H9 (cell line): Measurements from ENCODE around the gene EHD4. TPM values are rescaled to one million over a fixed set of nuclear protein-coding genes. Genes with fewer than 3 reads are reported as not detected.

Experiments used
- DNase-seq: peaks from one replicate; pipeline ENCODE4 v3.0.0-alpha.2; 2017
- H2AFZ ChIP-seq: one replicate; pipeline ENCODE4 v1.6.1; 2013; ENCODE audit warnings: mild to moderate bottlenecking, low read length, control low read depth, moderate library complexity
- H2AK5ac ChIP-seq: 2 replicates; pipeline ENCODE4 v1.6.1; 2013; ENCODE audit warnings: low read length, control low read depth, mixed read lengths; ENCODE audit not compliant: insufficient read length
- H2BK120ac ChIP-seq: one replicate; pipeline ENCODE4 v1.6.1; 2013; ENCODE audit warnings: low read depth, mild to moderate bottlenecking, low read length, control low read depth, inconsistent platforms; ENCODE audit not compliant: poor library complexity, severe bottlenecking
- H2BK12ac ChIP-seq: 2 replicates; pipeline ENCODE4 v1.6.1; 2013; ENCODE audit warnings: low read length, control low read depth, mixed read lengths, low read depth; ENCODE audit not compliant: insufficient read length
- H2BK15ac ChIP-seq: 2 replicates; pipeline ENCODE4 v1.6.1; 2013; ENCODE audit warnings: low read depth, low read length, control low read depth
- H2BK20ac ChIP-seq: one replicate; pipeline ENCODE4 v1.6.1; 2013; ENCODE audit warnings: low read depth, mild to moderate bottlenecking, low read length, control low read depth, inconsistent platforms; ENCODE audit not compliant: poor library complexity, severe bottlenecking
- H2BK5ac ChIP-seq: 2 replicates; pipeline ENCODE4 v1.6.1; 2013; ENCODE audit warnings: low read length, control low read depth, mixed read lengths; ENCODE audit not compliant: insufficient read length
- H3K14ac ChIP-seq: 2 replicates; pipeline ENCODE4 v1.6.1; 2013; ENCODE audit warnings: low read length, control low read depth; ENCODE audit not compliant: insufficient read depth
- H3K18ac ChIP-seq: 2 replicates; pipeline ENCODE4 v1.6.1; 2013; ENCODE audit warnings: low read depth, mild to moderate bottlenecking, mixed read lengths, low read length, control low read depth; ENCODE audit not compliant: insufficient read length
- H3K23ac ChIP-seq: 2 replicates; pipeline ENCODE4 v1.6.1; 2013; ENCODE audit warnings: low read length, control low read depth, mixed read lengths, low read depth; ENCODE audit not compliant: insufficient read length
- H3K23me2 ChIP-seq: 2 replicates; pipeline ENCODE4 v1.6.1; 2013; ENCODE audit warnings: low read depth, mild to moderate bottlenecking, mixed read lengths, low read length, control low read depth; ENCODE audit not compliant: insufficient read length, poor library complexity, severe bottlenecking
- H3K27ac ChIP-seq: 2 replicates; pipeline ENCODE4 v1.5.1; 2013; ENCODE audit warnings: low read length, control low read depth, mixed read lengths, low read depth; ENCODE audit not compliant: insufficient read length
- H3K27me3 ChIP-seq: 2 replicates; pipeline ENCODE4 v1.6.1; 2013; ENCODE audit warnings: low read length, control low read depth, inconsistent platforms; ENCODE audit not compliant: insufficient read depth
- H3K4ac ChIP-seq: 2 replicates; pipeline ENCODE4 v1.6.1; 2013; ENCODE audit warnings: low read depth, mild to moderate bottlenecking, control low read depth, inconsistent platforms, low read length, moderate library complexity
- H3K4me1 ChIP-seq: 2 replicates; pipeline ENCODE4 v1.6.1; 2013; ENCODE audit warnings: low read length, control low read depth, inconsistent platforms; ENCODE audit not compliant: insufficient read depth
- H3K4me2 ChIP-seq: 2 replicates; pipeline ENCODE4 v1.6.1; 2013; ENCODE audit warnings: low read length, control low read depth, mixed read lengths; ENCODE audit not compliant: insufficient read length, insufficient read depth
- H3K56ac ChIP-seq: 2 replicates; pipeline ENCODE4 v1.6.1; 2013; ENCODE audit warnings: low read depth, mild to moderate bottlenecking, mixed read lengths, low read length, control low read depth; ENCODE audit not compliant: insufficient read length
- H3K79me1 ChIP-seq: 2 replicates; pipeline ENCODE4 v1.6.1; 2013; ENCODE audit warnings: low read depth, mild to moderate bottlenecking, moderate library complexity, low read length, control low read depth, inconsistent platforms; ENCODE audit not compliant: insufficient read depth, poor library complexity, severe bottlenecking
- H3K79me2 ChIP-seq: 2 replicates; pipeline ENCODE4 v1.6.1; 2013; ENCODE audit warnings: low read length, control low read depth, inconsistent platforms; ENCODE audit not compliant: insufficient read depth
- H3K9ac ChIP-seq: 2 replicates; pipeline ENCODE4 v1.6.1; 2013; ENCODE audit warnings: low read length, control low read depth, mixed read lengths; ENCODE audit not compliant: insufficient read length; ENCODE audit errors: extremely low read depth
- H3K9me3 ChIP-seq: one replicate; pipeline ENCODE4 v1.6.1; 2013; ENCODE audit warnings: low read depth, low read length, inconsistent platforms; ENCODE audit not compliant: control insufficient read depth
- H3T11ph ChIP-seq: one replicate; pipeline ENCODE4 v1.6.1; 2013; ENCODE audit warnings: mild to moderate bottlenecking, low read length, control low read depth, inconsistent platforms
- H4K20me1 ChIP-seq: one replicate; pipeline ENCODE4 v1.6.1; 2013; ENCODE audit not compliant: control insufficient read depth, insufficient read length, insufficient read depth
- H4K5ac ChIP-seq: 2 replicates; pipeline ENCODE4 v1.6.1; 2013; ENCODE audit warnings: low read depth, mild to moderate bottlenecking, mixed read lengths, low read length, control low read depth; ENCODE audit not compliant: insufficient read length
- H4K8ac ChIP-seq: replicated peaks from 2 replicates; pipeline ENCODE4 v1.6.1; 2013; ENCODE audit warnings: low read length, control low read depth, mixed read lengths, low read depth; ENCODE audit not compliant: insufficient read length
- H4K91ac ChIP-seq: 2 replicates; pipeline ENCODE4 v1.6.1; 2013; ENCODE audit warnings: low read depth, mild to moderate bottlenecking, moderate library complexity, mixed read lengths, low read length, control low read depth; ENCODE audit not compliant: insufficient read length
- H3K27ac Mint-ChIP-seq, 3 experiments: 2 replicates in 2 of 3; 3 replicates in 1 of 3; pipeline ENCODE4 v1.8.0; 2020 to 2021; ENCODE audit warnings: mixed read lengths in 3 of 3, mild to moderate bottlenecking in 1 of 3, moderate library complexity in 1 of 3
- H3K27me3 Mint-ChIP-seq: 2 replicates; pipeline ENCODE4 v1.8.0; 2021; ENCODE audit warnings: low read depth, mild to moderate bottlenecking, moderate library complexity, mixed read lengths
- H3K36me3 Mint-ChIP-seq, 3 experiments: 2 replicates in 2 of 3; 3 replicates in 1 of 3; pipeline ENCODE4 v1.8.0; 2020 to 2021; ENCODE audit warnings: low read depth in 3 of 3, mixed read lengths in 3 of 3; ENCODE audit not compliant: insufficient read depth in 1 of 3
- H3K4me1 Mint-ChIP-seq, 2 experiments: 2 replicates each; pipeline ENCODE4 v1.8.0; 2020; ENCODE audit warnings: mixed read lengths in 2 of 2
- H3K4me3 Mint-ChIP-seq, 2 experiments: 2 replicates in 1 of 2; 3 replicates in 1 of 2; pipeline ENCODE4 v1.8.0; 2020 to 2021; ENCODE audit warnings: mild to moderate bottlenecking in 2 of 2, mixed read lengths in 2 of 2, moderate library complexity in 1 of 2
- H3K9me3 Mint-ChIP-seq, 2 experiments: 2 replicates in 1 of 2; 3 replicates in 1 of 2; pipeline ENCODE4 v1.8.0; 2020; ENCODE audit warnings: mild to moderate bottlenecking in 2 of 2, mixed read lengths in 2 of 2, moderate library complexity in 1 of 2
- CTCF ChIP-seq: fragments of 200-600 bp; sonication (generic); conservative IDR thresholded peaks from 3 replicates; pipeline ENCODE4 v1.8.0; 2021; ENCODE audit warnings: antibody characterized with exemption, mild to moderate bottlenecking
- WGBS: extraction: QIAGEN DNeasy Blood & Tissue Kit; methylation state at CpG from one replicate; pipeline ENCODE4 v1.1.7; 2013; ENCODE audit warnings: missing lambda C conversion rate, low lambda C conversion rate, mixed read lengths; ENCODE audit not compliant: insufficient read length; ENCODE audit errors: extremely low coverage; 5-methylcytosine and 5-hydroxymethylcytosine counted together
- total RNA-seq: library from RNA; stranded (reverse); gene quantifications from 2 replicates; pipeline ENCODE4 v1.2.1, GENCODE V29; 2021

EHD4 gene
- total RNA-seq, 1 experiment from 2014 or later: 22.9 TPM

- no CpG with 5 or more reads among the region's 5 CpGs for WGBS
Observed at GRCh38 chr15:41914411-41914810, 57.9 kb downstream of the EHD4 start.

More at GRCh38 chr15:41914411-41914810, 57.9 kb downstream of the EHD4 start:
- H3K27ac Mint-ChIP-seq: peak overlapping the region in 1 of 3 experiments; percentile 46; a peak in 1 of 7 replicates
- Histone ChIP-seq H3K14ac (no peak overlapping the region), H3K18ac (no peak overlapping the region), H3K4me2 (no peak overlapping the region), H2BK20ac (no peak overlapping the region), H2AK5ac (no peak overlapping the region), H3K4ac (no peak overlapping the region), H3K79me1 (no peaks in the 10 kb centered on the region), H3K23ac (no peak overlapping the region), H2BK5ac (no peak overlapping the region), H4K8ac (no peak overlapping the region), H4K5ac (no peak overlapping the region), H3K9ac (no peak overlapping the region), H3K23me2 (no peaks in the 10 kb centered on the region), H3K79me2 (no peaks in the 10 kb centered on the region), H2BK15ac (no peak overlapping the region), H3K4me1 (no peaks in the 10 kb centered on the region), H4K91ac (no peak overlapping the region), H3K56ac (no peak overlapping the region), H4K20me1 (peaks cover 3% of the 10 kb centered on the region), H2AFZ (no peak overlapping the region), H2BK12ac (no peak overlapping the region), H2BK120ac (no peak overlapping the region), H3K27me3 (no peaks in the 10 kb centered on the region), H3T11ph (no peak overlapping the region), H3K27ac (no peak overlapping the region), H3K9me3 (no peaks in the 10 kb centered on the region)
- no peak for DNase-seq
- no peaks in the 10 kb centered on the region for H3K27me3 Mint-ChIP-seq
- H3K36me3 Mint-ChIP-seq: peaks cover 9 to 43% (median 37%) of the 10 kb centered on the region in 3 experiments; a peak in 6 of 7 replicates
- no peak overlapping the region for H3K4me3 Mint-ChIP-seq
- no peak for TF ChIP-seq CTCF
- H3K4me1 Mint-ChIP-seq: no peaks in the 10 kb centered on the region
- no peaks in the 10 kb centered on the region for H3K9me3 Mint-ChIP-seq
